ENCODE results near the gene GAS7.

DNA sequence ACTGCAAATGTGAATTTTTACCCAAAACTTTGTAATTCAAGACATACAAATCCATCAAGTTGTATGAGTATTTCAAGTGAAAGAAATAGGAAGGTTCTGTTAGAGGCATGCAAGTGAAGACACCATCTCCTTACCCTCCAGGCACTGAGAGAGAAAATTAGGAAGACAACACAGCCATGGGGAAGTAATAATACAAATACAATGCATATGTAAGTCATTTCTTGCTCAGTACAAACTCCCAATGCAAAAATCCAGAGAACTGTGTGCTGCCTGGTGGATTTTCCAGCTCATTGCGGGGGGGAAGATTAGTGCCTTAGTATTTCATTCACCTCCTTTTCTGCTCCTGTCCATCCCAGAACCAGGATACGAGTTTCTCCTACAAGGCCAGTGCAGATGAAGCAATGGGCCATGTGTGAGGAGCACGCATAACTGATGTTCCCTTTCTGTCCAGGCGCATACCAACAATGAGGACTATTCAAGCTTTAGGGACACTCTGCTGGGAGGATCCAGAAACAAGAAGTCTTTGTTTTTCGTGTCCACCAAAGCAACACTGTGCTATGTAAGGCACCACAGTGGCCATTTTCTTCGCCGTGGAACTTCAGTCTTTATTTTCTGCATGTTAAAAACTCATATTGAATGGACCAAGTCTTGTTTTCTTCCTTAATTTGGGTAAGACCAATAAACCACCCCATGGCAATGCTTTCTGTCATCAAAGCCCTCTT lies 149.6 kb downstream of the GAS7 start:
- TF ChIP-seq, protein P1, sequence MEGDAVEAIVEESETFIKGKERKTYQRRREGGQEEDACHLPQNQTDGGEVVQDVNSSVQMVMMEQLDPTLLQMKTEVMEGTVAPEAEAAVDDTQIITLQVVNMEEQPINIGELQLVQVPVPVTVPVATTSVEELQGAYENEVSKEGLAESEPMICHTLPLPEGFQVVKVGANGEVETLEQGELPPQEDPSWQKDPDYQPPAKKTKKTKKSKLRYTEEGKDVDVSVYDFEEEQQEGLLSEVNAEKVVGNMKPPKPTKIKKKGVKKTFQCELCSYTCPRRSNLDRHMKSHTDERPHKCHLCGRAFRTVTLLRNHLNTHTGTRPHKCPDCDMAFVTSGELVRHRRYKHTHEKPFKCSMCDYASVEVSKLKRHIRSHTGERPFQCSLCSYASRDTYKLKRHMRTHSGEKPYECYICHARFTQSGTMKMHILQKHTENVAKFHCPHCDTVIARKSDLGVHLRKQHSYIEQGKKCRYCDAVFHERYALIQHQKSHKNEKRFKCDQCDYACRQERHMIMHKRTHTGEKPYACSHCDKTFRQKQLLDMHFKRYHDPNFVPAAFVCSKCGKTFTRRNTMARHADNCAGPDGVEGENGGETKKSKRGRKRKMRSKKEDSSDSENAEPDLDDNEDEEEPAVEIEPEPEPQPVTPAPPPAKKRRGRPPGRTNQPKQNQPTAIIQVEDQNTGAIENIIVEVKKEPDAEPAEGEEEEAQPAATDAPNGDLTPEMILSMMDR (optimal IDR thresholded peaks at IDR 0.05 in 1 of 3, IDR thresholded peaks at IDR 0.05 in 1 of 3, conservative IDR thresholded peaks at IDR 0.05 in 1 of 3; ENCODE audit: extremely low read depth in 1 of 3, insufficient read depth in 2 of 3, low read length in 3 of 3) = no peak
- TF ChIP-seq EZH2 (IDR thresholded peaks at IDR 0.05; ENCODE audit: low read length) = no peak

Measured in keratinocyte (primary cell).